Measurements from ENCODE around the gene SLC22A6. TPM values are rescaled to one million over a fixed set of nuclear protein-coding genes. Genes with fewer than 3 reads are reported as not detected.
A peak's percentile ranks its signal among the peaks of the same experiment; 100 is the strongest.

Gene SLC22A6
- total RNA-seq = not detected

GRCh38 chr11:62984451-62984991, at the start of gene SLC22A6:
TSS of gene SLC22A6 (minus strand) at chr11:62984967. CDS start at chr11:62984690, 277 bp downstream.
- DNase-seq (no peak), ATAC-seq (replicated peaks in 1 of 2) (no peak)
- Mint-ChIP-seq H3K9me3 (no peaks in the 10 kb centered on the region), H3K4me1 (ENCODE audit: low read depth) (no peaks in the 10 kb centered on the region), H3K27ac (no peak within 1 kb of the TSS), H3K27me3 (ENCODE audit: low read depth) (peaks cover 30% of the 10 kb centered on the region), H3K4me3 (no peak within 1 kb of the TSS), H3K36me3 (ENCODE audit: insufficient read depth in 2 of 2) (no peaks in the 10 kb centered on the region)

GRCh38 chr11:63032457-63032856, 47.7 kb upstream of the SLC22A6 start:
- H3K36me3 Mint-ChIP-seq (ENCODE audit: insufficient read depth in 2 of 2) = no peaks in the 10 kb centered on the region
- H3K27ac Mint-ChIP-seq = no peak overlapping the region
- H3K27me3 Mint-ChIP-seq (ENCODE audit: low read depth) = peaks cover 16% of the 10 kb centered on the region
- DNase-seq = no peak
- no peaks in the 10 kb centered on the region for H3K4me1 Mint-ChIP-seq (ENCODE audit: low read depth)
- no peak for ATAC-seq (replicated peaks in 1 of 2)
- H3K4me3 Mint-ChIP-seq = no peak overlapping the region
- H3K9me3 Mint-ChIP-seq = no peaks in the 10 kb centered on the region

GRCh38 chr11:63023841-63024648, 39.3 kb upstream of the SLC22A6 start:
- no peak overlapping the region for H3K27ac Mint-ChIP-seq
- DNase-seq (peak; percentile 80 to 85), ATAC-seq (replicated peaks in 1 of 2) (peak; percentile 69 to 84)
- peak overlapping the region in 1 of 2 donors; percentile 24 for H3K4me3 Mint-ChIP-seq
- H3K27me3 Mint-ChIP-seq (ENCODE audit: low read depth) = peaks cover 26% of the 10 kb centered on the region
- H3K9me3 Mint-ChIP-seq = no peaks in the 10 kb centered on the region
- H3K36me3 Mint-ChIP-seq (ENCODE audit: insufficient read depth in 2 of 2) = no peaks in the 10 kb centered on the region
- peaks cover 6% of the 10 kb centered on the region for H3K4me1 Mint-ChIP-seq (ENCODE audit: low read depth)

- H3K4me3 Mint-ChIP-seq = no peak overlapping the region
- H3K36me3 Mint-ChIP-seq (ENCODE audit: insufficient read depth in 2 of 2) = no peaks in the 10 kb centered on the region
- ATAC-seq (replicated peaks in 1 of 2) = no peak
- no peak overlapping the region for H3K27ac Mint-ChIP-seq
- no peaks in the 10 kb centered on the region for H3K9me3 Mint-ChIP-seq
- H3K4me1 Mint-ChIP-seq (ENCODE audit: low read depth) = peaks cover 6% of the 10 kb centered on the region
- H3K27me3 Mint-ChIP-seq (ENCODE audit: low read depth) = peaks cover 26% of the 10 kb centered on the region
- DNase-seq = no peak
Measured at GRCh38 chr11:63023222-63023814, 38.6 kb upstream of the SLC22A6 start.

GRCh38 chr11:63022441-63022840, 37.7 kb upstream of the SLC22A6 start:
- Mint-ChIP-seq H3K27me3 (ENCODE audit: low read depth) (peaks cover 26% of the 10 kb centered on the region), H3K9me3 (no peaks in the 10 kb centered on the region), H3K27ac (no peak overlapping the region), H3K4me1 (ENCODE audit: low read depth) (peaks cover 6% of the 10 kb centered on the region), H3K4me3 (no peak overlapping the region), H3K36me3 (ENCODE audit: insufficient read depth in 2 of 2) (no peaks in the 10 kb centered on the region)
- no peak for ATAC-seq (replicated peaks in 1 of 2)
- DNase-seq = no peak

- DNase-seq (peak; percentile 31 to 41), ATAC-seq (replicated peaks in 1 of 2) (no peak)
- Mint-ChIP-seq H3K36me3 (ENCODE audit: insufficient read depth in 2 of 2) (no peaks in the 10 kb centered on the region), H3K9me3 (no peaks in the 10 kb centered on the region), H3K27ac (no peak overlapping the region), H3K27me3 (ENCODE audit: low read depth) (peaks cover 26% of the 10 kb centered on the region), H3K4me3 (no peak overlapping the region), H3K4me1 (ENCODE audit: low read depth) (peaks cover 6% of the 10 kb centered on the region)
Measured at GRCh38 chr11:63020671-63021291, 36.0 kb upstream of the SLC22A6 start.

GRCh38 chr11:63019506-63019905, 34.7 kb upstream of the SLC22A6 start:
- Mint-ChIP-seq H3K27ac (no peak overlapping the region), H3K4me3 (no peak overlapping the region), H3K27me3 (ENCODE audit: low read depth) (peaks cover 27% of the 10 kb centered on the region), H3K36me3 (ENCODE audit: insufficient read depth in 2 of 2) (no peaks in the 10 kb centered on the region), H3K4me1 (ENCODE audit: low read depth) (peaks cover 6% of the 10 kb centered on the region), H3K9me3 (no peaks in the 10 kb centered on the region)
- DNase-seq = no peak
- ATAC-seq (replicated peaks in 1 of 2) = no peak

- Mint-ChIP-seq H3K27me3 (ENCODE audit: low read depth) (peaks cover 18% of the 10 kb centered on the region), H3K4me1 (ENCODE audit: low read depth) (no peaks in the 10 kb centered on the region), H3K36me3 (ENCODE audit: insufficient read depth in 2 of 2) (no peaks in the 10 kb centered on the region), H3K4me3 (no peak overlapping the region), H3K27ac (no peak overlapping the region), H3K9me3 (no peaks in the 10 kb centered on the region)
- DNase-seq (no peak), ATAC-seq (replicated peaks in 1 of 2) (no peak)
Measured at GRCh38 chr11:63017306-63017974, 32.7 kb upstream of the SLC22A6 start.

GRCh38 chr11:63015521-63016215, 30.9 kb upstream of the SLC22A6 start, which contains the start of gene SLC22A8:
TSS of gene SLC22A8 (minus strand) at chr11:63015841. CDS start at chr11:63014958, 883 bp downstream.
- Mint-ChIP-seq H3K36me3 (ENCODE audit: insufficient read depth in 2 of 2) (no peaks in the 10 kb centered on the region), H3K4me3 (no peak within 1 kb of the TSS), H3K4me1 (ENCODE audit: low read depth) (no peaks in the 10 kb centered on the region), H3K27me3 (ENCODE audit: low read depth) (peaks cover 17% of the 10 kb centered on the region), H3K27ac (no peak within 1 kb of the TSS), H3K9me3 (no peaks in the 10 kb centered on the region)
- ATAC-seq (replicated peaks in 1 of 2) (no peak), DNase-seq (no peak)

- H3K4me1 Mint-ChIP-seq (ENCODE audit: low read depth) = no peaks in the 10 kb centered on the region
- H3K36me3 Mint-ChIP-seq (ENCODE audit: insufficient read depth in 2 of 2) = no peaks in the 10 kb centered on the region
- ATAC-seq (replicated peaks in 1 of 2) (no peak), DNase-seq (no peak)
- no peaks in the 10 kb centered on the region for H3K9me3 Mint-ChIP-seq
- H3K27me3 Mint-ChIP-seq (ENCODE audit: low read depth) = peaks cover 17% of the 10 kb centered on the region
- no peak overlapping the region for H3K4me3 Mint-ChIP-seq
- no peak overlapping the region for H3K27ac Mint-ChIP-seq
Measured at GRCh38 chr11:63014408-63015055, 29.8 kb upstream of the SLC22A6 start.

GRCh38 chr11:63012839-63013238, 28.1 kb upstream of the SLC22A6 start:
- Mint-ChIP-seq H3K4me1 (ENCODE audit: low read depth) (no peaks in the 10 kb centered on the region), H3K27me3 (ENCODE audit: low read depth) (peaks cover 17% of the 10 kb centered on the region), H3K36me3 (ENCODE audit: insufficient read depth in 2 of 2) (no peaks in the 10 kb centered on the region), H3K27ac (no peak overlapping the region), H3K9me3 (no peaks in the 10 kb centered on the region), H3K4me3 (no peak overlapping the region)
- DNase-seq = no peak
- no peak for ATAC-seq (replicated peaks in 1 of 2)

- ATAC-seq (replicated peaks in 1 of 2) = no peak
- Mint-ChIP-seq H3K27ac (no peak overlapping the region), H3K36me3 (ENCODE audit: insufficient read depth in 2 of 2) (no peaks in the 10 kb centered on the region), H3K4me1 (ENCODE audit: low read depth) (no peaks in the 10 kb centered on the region), H3K4me3 (no peak overlapping the region), H3K9me3 (no peaks in the 10 kb centered on the region), H3K27me3 (ENCODE audit: low read depth) (peaks cover 17% of the 10 kb centered on the region)
- no peak for DNase-seq
Measured at GRCh38 chr11:63012430-63012829, 27.7 kb upstream of the SLC22A6 start.
